K562 (cell line): ENCODE results near the gene SLC7A8. TPM values are rescaled to one million over a fixed set of nuclear protein-coding genes. Genes with fewer than 3 reads are reported as not detected.

Source experiments
- ARNT ChIP-seq, 2 experiments: fragments of 450-650 bp; IDR thresholded peaks; 2 replicates each; pipeline ENCODE4 v1.6.1; 2016; ENCODE audit warnings: mild to moderate bottlenecking in 1 of 2
- CBX1 ChIP-seq: sonication (generic); IDR thresholded peaks from 2 replicates; pipeline ENCODE4 v1.6.1; 2016; ENCODE audit warnings: antibody characterized with exemption, low read depth, mild to moderate bottlenecking
- CHD4 ChIP-seq: fragments of 200-600 bp; sonication (generic); IDR thresholded peaks from 3 replicates; pipeline ENCODE4 v1.6.1; 2012; ENCODE audit warnings: low read depth, mild to moderate bottlenecking, mixed read lengths, low read length, inconsistent platforms; ENCODE audit not compliant: insufficient read depth, insufficient replicate concordance, poor library complexity, severe bottlenecking
- CXXC5 ChIP-seq: fragments of 250-450 bp; sonication (Bioruptor Pico); IDR thresholded peaks from 2 replicates; pipeline ENCODE4 v1.8.0; 2022; ENCODE audit warnings: inconsistent platforms, mild to moderate bottlenecking, moderate library complexity
- HDAC2 ChIP-seq: fragments of 450-650 bp; IDR thresholded peaks from 2 replicates; pipeline ENCODE4 v1.6.1; 2016; ENCODE audit warnings: mild to moderate bottlenecking
- HDAC3 ChIP-seq: fragments of 450-650 bp; IDR thresholded peaks from 2 replicates; pipeline ENCODE4 v1.6.1; 2018; ENCODE audit warnings: borderline replicate concordance, mild to moderate bottlenecking, moderate library complexity; ENCODE audit not compliant: partially characterized antibody
- HMGN3 ChIP-seq: IDR thresholded peaks from 2 replicates; pipeline ENCODE4 v1.6.1; 2011; ENCODE audit warnings: borderline replicate concordance, low read depth, mild to moderate bottlenecking, mixed read lengths, low read length; ENCODE audit not compliant: insufficient read length; ENCODE audit errors: extremely low read depth
- ILK ChIP-seq: fragments of 450-650 bp; IDR thresholded peaks from 2 replicates; pipeline ENCODE4 v1.6.1; 2016; ENCODE audit warnings: missing genetic modification characterization, low read depth, mild to moderate bottlenecking, missing compliant biosample characterization, moderate library complexity, borderline replicate concordance
- MXD1 ChIP-seq: fragments of 250-450 bp; sonication (Bioruptor Pico); IDR thresholded peaks from 2 replicates; pipeline ENCODE4 v1.8.0; 2021; ENCODE audit warnings: borderline replicate concordance, mild to moderate bottlenecking, moderate library complexity; ENCODE audit not compliant: poor library complexity, severe bottlenecking
- NR2C1 ChIP-seq, 2 experiments: fragments of 450-650 bp; IDR thresholded peaks; 2 replicates each; pipeline ENCODE4 v1.6.1; 2017; ENCODE audit warnings: mild to moderate bottlenecking in 2 of 2, antibody characterized with exemption in 1 of 2, inconsistent platforms in 1 of 2, missing compliant biosample characterization in 1 of 2, missing genetic modification characterization in 1 of 2
- PHB2 ChIP-seq: fragments of 450-650 bp; IDR thresholded peaks from 2 replicates; pipeline ENCODE4 v1.6.1; 2017; ENCODE audit warnings: low read depth
- POLR2AphosphoS2 ChIP-seq: IDR thresholded peaks from 2 replicates; pipeline ENCODE4 v1.6.1; 2012; ENCODE audit warnings: low read length, improper control_type of control experiment
- POLR2H ChIP-seq: IDR thresholded peaks from 2 replicates; pipeline ENCODE4 v1.6.1; 2016; ENCODE audit warnings: missing genetic modification characterization, low read depth, mild to moderate bottlenecking, control low read depth, missing compliant biosample characterization, moderate library complexity
- TAF7 ChIP-seq: fragments of 450-650 bp; IDR thresholded peaks from 2 replicates; pipeline ENCODE4 v1.6.1; 2016; ENCODE audit warnings: missing genetic modification characterization, missing compliant biosample characterization
- ZBTB7A ChIP-seq: IDR thresholded peaks from 2 replicates; pipeline ENCODE4 v1.6.1; 2011; ENCODE audit warnings: low read depth, mild to moderate bottlenecking, low read length, moderate library complexity, borderline replicate concordance; ENCODE audit not compliant: control insufficient read depth
- ZKSCAN8 ChIP-seq: fragments of 200-800 bp; sonication (Bioruptor generic); IDR thresholded peaks from 2 replicates; pipeline ENCODE4 v1.6.1; 2016; ENCODE audit warnings: missing genetic modification characterization, missing compliant biosample characterization
- ZNF57 ChIP-seq: fragments of 450-650 bp; formaldehyde crosslinking; IDR thresholded peaks from 2 replicates; pipeline ENCODE4 v1.4.0; 2020; ENCODE audit warnings: mild to moderate bottlenecking, moderate library complexity
- ZNF584 ChIP-seq: fragments of 200-800 bp; sonication (Bioruptor generic); IDR thresholded peaks from 2 replicates; pipeline ENCODE4 v1.6.1; 2016; ENCODE audit warnings: low read depth, mild to moderate bottlenecking, missing genetic modification characterization, missing compliant biosample characterization
- ZNF766 ChIP-seq: fragments of 200-800 bp; sonication (Bioruptor generic); conservative IDR thresholded peaks from 2 replicates; pipeline ENCODE4 v1.6.1; 2016; ENCODE audit warnings: missing genetic modification characterization, missing compliant biosample characterization
- polyA plus RNA-seq, 8 experiments: library from polyadenylated mRNA; depleted of rRNA in 4 of 8; stranded (reverse) in 5 of 8; unstranded in 3 of 8; fragments of >200 nt; fragmentation: Nextera tagmentation in 2 of 8; fragmentation: Illumina TruSeq in 1 of 8; extraction: Ambion mirVana in 2 of 8; extraction: Trizol in 1 of 8; gene quantifications; 2 replicates each; pipeline versions ENCODE4 v1.2.1 to v1.2.3, GENCODE V29; 2011 to 2014; ENCODE audit warnings: inconsistent platforms in 1 of 8, missing spikeins in 1 of 8
- total RNA-seq, 7 experiments: library from RNA; depleted of rRNA in 6 of 7; stranded (reverse); fragments of >200 nt in 6 of 7; fragmentation: Illumina TruSeq in 2 of 7; extraction: Trizol in 2 of 7; gene quantifications; 2 replicates each; pipeline versions ENCODE4 v1.2.1 to v1.2.3, GENCODE V29; 2011 to 2021; ENCODE audit warnings: low replicate concordance in 1 of 7
- TF ChIP-seq, protein P1 (sequence below), 3 experiments: IDR thresholded peaks in 2 of 3; conservative IDR thresholded peaks in 1 of 3; 2 replicates each; pipeline ENCODE4 v1.5.1; 2011 to 2012; ENCODE audit warnings: low read length in 3 of 3, mild to moderate bottlenecking in 3 of 3, control low read depth in 2 of 3, improper control_type of control experiment in 1 of 3, inconsistent platforms in 1 of 3, low read depth in 1 of 3, mixed read lengths in 1 of 3, moderate library complexity in 1 of 3; ENCODE audit not compliant: insufficient read depth in 2 of 3
- TF ChIP-seq, protein P2 (sequence below): fragments of 200-400 bp; formaldehyde crosslinking; IDR thresholded peaks from 2 replicates; pipeline ENCODE4 v1.6.1; 2017; ENCODE audit warnings: mild to moderate bottlenecking, low read depth, low read length, moderate library complexity
- TF ChIP-seq, protein P3 (sequence below), 2 experiments: fragments of 450-650 bp in 1 of 2; sonication (generic) in 1 of 2; formaldehyde crosslinking in 1 of 2; IDR thresholded peaks in 1 of 2; conservative IDR thresholded peaks in 1 of 2; 2 replicates each; pipeline versions ENCODE4 v1.6.1 to v1.8.1; 2016 to 2023; ENCODE audit warnings: mild to moderate bottlenecking in 2 of 2, moderate library complexity in 2 of 2, inconsistent platforms in 1 of 2, missing genetic modification reagents in 1 of 2

The SLC7A8 gene
- total and polyA plus RNA-seq, 9 of the 15 experiments (the other 6 are each of a cell fraction or from before 2014, with no cell fraction given), result 2.0 to 33.0 (median 6.0) TPM

- TF ChIP-seq CHD4 (no peak), CXXC5 (CRISPR knock-in tag) (peak; percentile 53), PHB2 (no peak), POLR2H (no peak), HMGN3 (no peak), MXD1 (CRISPR knock-in tag) (no peak), ARNT (IDR thresholded peaks at IDR 0.05) (peak in 1 of 2 experiments; percentile 70; a peak in 1 of 4 replicates), POLR2AphosphoS2 (no peak), TAF7 (tag) (no peak), CBX1 (no peak), HDAC2 (peak; percentile 60; the same call in 1 of the 2 replicates), NR2C1 (IDR thresholded peaks at IDR 0.05) (peak; percentile 75), NR2C1 (tag; IDR thresholded peaks at IDR 0.05) (peak; percentile 82; the same call in 1 of the 2 replicates), ZKSCAN8 (CRISPR knock-in tag) (no peak), ILK (tag) (no peak), ZNF766 (CRISPR knock-in tag) (peak; percentile 23), HDAC3 (no peak), ZBTB7A (no peak), ZNF57 (CRISPR knock-in tag) (no peak), ZNF584 (peak; percentile 50; the same call in 1 of the 2 replicates)
- TF ChIP-seq, protein P1, sequence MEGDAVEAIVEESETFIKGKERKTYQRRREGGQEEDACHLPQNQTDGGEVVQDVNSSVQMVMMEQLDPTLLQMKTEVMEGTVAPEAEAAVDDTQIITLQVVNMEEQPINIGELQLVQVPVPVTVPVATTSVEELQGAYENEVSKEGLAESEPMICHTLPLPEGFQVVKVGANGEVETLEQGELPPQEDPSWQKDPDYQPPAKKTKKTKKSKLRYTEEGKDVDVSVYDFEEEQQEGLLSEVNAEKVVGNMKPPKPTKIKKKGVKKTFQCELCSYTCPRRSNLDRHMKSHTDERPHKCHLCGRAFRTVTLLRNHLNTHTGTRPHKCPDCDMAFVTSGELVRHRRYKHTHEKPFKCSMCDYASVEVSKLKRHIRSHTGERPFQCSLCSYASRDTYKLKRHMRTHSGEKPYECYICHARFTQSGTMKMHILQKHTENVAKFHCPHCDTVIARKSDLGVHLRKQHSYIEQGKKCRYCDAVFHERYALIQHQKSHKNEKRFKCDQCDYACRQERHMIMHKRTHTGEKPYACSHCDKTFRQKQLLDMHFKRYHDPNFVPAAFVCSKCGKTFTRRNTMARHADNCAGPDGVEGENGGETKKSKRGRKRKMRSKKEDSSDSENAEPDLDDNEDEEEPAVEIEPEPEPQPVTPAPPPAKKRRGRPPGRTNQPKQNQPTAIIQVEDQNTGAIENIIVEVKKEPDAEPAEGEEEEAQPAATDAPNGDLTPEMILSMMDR (IDR thresholded peaks at IDR 0.05 in 2 of 3, conservative IDR thresholded peaks at IDR 0.05 in 1 of 3; ENCODE audit: insufficient read depth in 2 of 3, low read depth in 1 of 3, low read length in 3 of 3), result peak in 1 of 3 experiments; percentile 27; a peak in 1 of 6 replicates
- TF ChIP-seq, protein P2, sequence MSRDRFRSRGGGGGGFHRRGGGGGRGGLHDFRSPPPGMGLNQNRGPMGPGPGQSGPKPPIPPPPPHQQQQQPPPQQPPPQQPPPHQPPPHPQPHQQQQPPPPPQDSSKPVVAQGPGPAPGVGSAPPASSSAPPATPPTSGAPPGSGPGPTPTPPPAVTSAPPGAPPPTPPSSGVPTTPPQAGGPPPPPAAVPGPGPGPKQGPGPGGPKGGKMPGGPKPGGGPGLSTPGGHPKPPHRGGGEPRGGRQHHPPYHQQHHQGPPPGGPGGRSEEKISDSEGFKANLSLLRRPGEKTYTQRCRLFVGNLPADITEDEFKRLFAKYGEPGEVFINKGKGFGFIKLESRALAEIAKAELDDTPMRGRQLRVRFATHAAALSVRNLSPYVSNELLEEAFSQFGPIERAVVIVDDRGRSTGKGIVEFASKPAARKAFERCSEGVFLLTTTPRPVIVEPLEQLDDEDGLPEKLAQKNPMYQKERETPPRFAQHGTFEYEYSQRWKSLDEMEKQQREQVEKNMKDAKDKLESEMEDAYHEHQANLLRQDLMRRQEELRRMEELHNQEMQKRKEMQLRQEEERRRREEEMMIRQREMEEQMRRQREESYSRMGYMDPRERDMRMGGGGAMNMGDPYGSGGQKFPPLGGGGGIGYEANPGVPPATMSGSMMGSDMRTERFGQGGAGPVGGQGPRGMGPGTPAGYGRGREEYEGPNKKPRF, result no peak
- TF ChIP-seq, protein P3, sequence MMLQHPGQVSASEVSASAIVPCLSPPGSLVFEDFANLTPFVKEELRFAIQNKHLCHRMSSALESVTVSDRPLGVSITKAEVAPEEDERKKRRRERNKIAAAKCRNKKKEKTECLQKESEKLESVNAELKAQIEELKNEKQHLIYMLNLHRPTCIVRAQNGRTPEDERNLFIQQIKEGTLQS (IDR thresholded peaks at IDR 0.05), result peak; percentile 90
- TF ChIP-seq, protein P3 (CRISPR knock-in tag; conservative IDR thresholded peaks at IDR 0.05), result peak; percentile 46; the same call in 1 of the 2 replicates
Measured at GRCh38 chr14:23078692-23079116, 104.8 kb downstream of the SLC7A8 start (continued).
